WI38 (cell line): ENCODE data around the gene PDHA2.
"Not testable (repeated sequence)": the region's sequence is repeated elsewhere in the genome, so short reads cannot be mapped to it uniquely, and the experiment has no call there.

Experiments used
- H3K4me3 ChIP-seq: 2 replicates; pipeline ENCODE4 v1.5.1; 2011; ENCODE audit warnings: low read depth, mild to moderate bottlenecking, control low read depth, low read length
- TF ChIP-seq, protein P1 (sequence below): IDR thresholded peaks from 2 replicates; pipeline ENCODE4 v1.5.1; 2012; ENCODE audit warnings: low read depth, mild to moderate bottlenecking, control low read depth, low read length

Gene PDHA2

DNA sequence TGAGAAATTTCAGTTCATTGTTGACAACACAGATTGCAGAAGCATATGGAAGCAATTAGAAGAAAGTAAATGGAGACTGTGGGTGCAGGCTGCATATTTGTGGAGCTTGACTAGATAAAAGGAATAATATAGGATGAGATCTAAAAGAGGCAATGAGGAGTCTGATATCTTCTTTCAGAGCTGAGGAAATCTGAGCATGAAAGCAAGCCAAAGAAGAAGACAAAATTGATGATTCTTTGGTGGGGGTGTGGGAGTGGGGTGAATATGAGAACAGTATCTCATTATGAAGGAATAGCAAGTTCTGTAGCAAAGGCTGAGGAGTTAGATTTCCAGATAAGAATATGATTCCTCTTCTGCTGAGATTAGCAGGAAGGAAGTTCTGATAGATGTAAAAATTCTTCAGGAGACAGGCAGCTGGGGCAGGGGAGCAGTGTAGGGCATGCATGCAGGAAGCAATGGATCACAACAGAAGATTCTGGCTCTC, 6.1 kb upstream of the PDHA2 start:
- H3K4me3 ChIP-seq: no peak overlapping the region
- TF ChIP-seq, protein P1, sequence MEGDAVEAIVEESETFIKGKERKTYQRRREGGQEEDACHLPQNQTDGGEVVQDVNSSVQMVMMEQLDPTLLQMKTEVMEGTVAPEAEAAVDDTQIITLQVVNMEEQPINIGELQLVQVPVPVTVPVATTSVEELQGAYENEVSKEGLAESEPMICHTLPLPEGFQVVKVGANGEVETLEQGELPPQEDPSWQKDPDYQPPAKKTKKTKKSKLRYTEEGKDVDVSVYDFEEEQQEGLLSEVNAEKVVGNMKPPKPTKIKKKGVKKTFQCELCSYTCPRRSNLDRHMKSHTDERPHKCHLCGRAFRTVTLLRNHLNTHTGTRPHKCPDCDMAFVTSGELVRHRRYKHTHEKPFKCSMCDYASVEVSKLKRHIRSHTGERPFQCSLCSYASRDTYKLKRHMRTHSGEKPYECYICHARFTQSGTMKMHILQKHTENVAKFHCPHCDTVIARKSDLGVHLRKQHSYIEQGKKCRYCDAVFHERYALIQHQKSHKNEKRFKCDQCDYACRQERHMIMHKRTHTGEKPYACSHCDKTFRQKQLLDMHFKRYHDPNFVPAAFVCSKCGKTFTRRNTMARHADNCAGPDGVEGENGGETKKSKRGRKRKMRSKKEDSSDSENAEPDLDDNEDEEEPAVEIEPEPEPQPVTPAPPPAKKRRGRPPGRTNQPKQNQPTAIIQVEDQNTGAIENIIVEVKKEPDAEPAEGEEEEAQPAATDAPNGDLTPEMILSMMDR: no peak

DNA sequence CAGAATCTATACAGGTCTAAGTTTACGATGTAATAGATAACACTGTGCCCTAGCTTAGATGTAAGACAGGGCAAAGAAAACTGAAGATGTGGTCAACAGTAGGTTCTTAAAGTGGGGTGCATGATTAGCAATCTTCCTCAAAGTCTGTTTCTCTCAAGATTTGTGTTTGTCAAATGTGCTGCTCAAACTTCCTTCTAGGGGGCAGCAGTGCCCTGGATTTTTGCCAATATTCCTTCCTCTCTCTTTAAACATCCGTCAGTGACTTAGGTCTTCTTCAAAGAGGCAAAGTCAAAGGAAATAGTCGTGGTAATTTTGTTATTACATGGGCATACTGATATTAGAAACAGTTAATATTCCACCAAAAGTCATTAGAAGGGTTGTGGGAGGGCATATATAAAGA, 4.2 kb upstream of the PDHA2 start:
- no peak overlapping the region for H3K4me3 ChIP-seq

DNA sequence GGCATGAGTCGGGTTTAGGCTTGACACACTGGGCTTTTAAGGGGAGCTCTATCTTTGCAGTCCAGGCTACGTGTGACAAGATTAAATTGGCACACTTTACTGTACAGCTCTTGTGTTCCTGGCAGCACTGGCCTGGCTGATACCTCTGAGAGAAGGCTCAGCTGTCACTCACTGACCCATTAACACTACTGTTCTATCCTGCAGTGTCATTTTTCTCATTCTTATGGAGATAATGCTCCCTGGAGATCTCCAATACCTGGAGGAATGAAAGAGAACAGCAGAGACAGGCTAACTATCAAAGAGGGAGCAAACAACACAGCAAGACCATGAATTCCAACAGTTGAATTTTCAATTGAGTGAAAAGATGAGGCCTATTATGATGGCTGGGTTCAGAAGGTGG, 1.7 kb upstream of the PDHA2 start:
- TF ChIP-seq, protein P1: no peak

More for the DNA sequence above, 4.2 kb upstream of the PDHA2 start:
- TF ChIP-seq, protein P1: no peak

DNA sequence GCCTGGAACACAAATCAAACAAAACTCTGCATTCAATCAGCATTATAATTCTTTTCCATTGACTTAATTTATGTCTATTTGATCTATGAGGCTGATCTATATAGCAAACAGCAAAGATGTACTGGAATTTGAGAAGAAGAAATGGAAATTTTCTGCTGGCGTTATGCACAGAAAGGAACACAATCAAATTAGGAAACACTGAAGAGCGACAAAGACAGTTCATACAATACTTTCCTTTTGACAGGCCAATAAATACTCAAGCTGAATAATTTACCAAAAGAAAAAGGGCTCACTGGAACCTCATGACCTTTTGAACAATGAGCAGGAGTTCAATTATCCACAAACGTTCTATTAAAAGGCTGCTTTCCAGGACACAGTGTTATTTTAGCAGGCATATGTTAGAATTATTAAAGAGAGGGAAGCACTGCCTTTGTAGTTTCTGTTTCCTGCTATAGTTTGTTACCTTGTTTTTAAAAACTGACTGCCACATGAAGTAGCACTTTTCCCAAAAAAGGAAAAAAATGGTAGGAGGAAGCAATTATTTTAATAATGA, 8.1 kb downstream of the PDHA2 start:
- H3K4me3 ChIP-seq: no peak overlapping the region
- TF ChIP-seq, protein P1: no peak

More for the DNA sequence above, 1.7 kb upstream of the PDHA2 start:
- H3K4me3 ChIP-seq: no peak overlapping the region

DNA sequence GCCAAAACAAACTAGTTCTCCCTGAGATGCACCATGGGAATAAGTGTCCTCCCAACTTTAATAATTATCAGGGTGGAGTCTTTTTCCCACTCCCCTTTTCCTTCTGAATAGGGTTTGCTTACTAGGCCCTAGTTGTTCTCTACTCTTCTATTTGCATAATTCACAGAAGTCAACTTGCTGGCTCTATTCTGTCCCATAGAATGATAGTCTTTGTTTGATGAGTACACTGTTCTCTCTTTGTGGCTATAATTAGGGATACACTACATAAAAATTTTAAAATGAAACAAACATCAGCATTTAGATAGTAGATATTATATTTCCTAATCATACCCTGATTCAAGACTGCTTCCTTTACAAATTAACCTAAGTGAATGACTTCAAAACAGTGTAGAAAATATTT, 10.3 kb downstream of the PDHA2 start:
- H3K4me3 ChIP-seq: no peak overlapping the region
- TF ChIP-seq, protein P1: no peak

DNA sequence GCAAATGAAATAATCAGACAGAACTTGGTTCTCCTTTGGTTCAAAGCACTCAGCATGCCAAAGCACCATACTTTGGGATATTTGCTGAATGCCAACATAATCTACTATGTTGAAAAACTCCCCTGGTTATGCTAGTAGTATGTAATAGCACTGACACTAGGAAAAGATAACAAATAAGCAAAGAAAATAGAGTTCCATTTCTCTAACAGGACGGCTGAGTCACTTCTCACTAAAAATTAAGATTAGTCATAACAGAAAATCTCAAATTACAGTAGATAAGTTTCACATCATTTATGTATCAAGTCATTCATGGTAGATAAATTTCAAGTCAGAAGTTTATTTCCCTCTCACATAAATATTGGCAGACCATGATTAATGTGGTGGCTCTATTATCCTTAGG, 17.9 kb downstream of the PDHA2 start:
- no peak overlapping the region for H3K4me3 ChIP-seq
- TF ChIP-seq, protein P1: no peak

DNA sequence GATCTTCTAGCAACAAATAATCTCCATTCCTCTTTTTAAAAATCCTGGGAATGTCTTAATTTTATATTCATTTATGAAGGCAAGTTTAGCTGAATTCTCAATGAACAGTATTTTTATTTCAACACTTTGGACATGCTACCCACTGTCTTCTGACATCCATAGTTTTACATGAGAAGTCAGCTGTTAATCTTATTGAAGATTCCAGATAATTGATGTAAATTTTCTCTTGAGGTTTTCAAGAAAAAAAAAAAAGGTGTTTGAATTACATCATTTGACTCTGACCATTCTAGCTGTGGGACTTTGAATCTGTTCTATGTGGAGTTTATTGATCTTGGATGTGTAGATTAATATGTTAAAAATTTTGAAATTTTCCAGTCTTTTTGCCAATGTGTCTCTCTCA, 28.0 kb downstream of the PDHA2 start:
- H3K4me3 ChIP-seq: no peak overlapping the region
- TF ChIP-seq, protein P1: no peak

DNA sequence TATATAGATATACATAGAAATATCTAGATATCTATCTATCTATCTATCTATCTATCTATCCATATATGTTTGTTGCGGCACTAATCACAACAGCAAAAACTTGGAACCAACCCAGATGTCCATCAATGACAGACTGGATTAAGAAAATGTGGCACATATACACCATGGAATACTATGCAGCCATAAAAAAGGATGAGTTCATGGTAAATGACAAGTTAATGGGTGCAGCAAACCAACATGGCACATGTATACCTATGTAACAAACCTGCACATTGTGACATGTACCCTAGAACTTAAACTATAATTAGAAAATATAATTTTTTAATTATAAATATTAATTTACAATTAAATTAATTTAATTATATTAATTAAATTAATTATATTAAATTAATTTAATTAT, 29.5 kb downstream of the PDHA2 start:
- H3K4me3 ChIP-seq: not testable (repeated sequence)
